ENCODE data around the gene CELF1.
A peak's percentile ranks its signal among the peaks of the same experiment; 100 is the strongest.

Gene CELF1

GRCh38 chr11:47552566-47553405, at the start of gene CELF1:
Gene CELF1, minus strand, starts transcription at chr11:47553132. Its CDS starts 53,609 bp downstream, at chr11:47499523.
- DNase-seq = peak; percentile 81 to 84

DNA sequence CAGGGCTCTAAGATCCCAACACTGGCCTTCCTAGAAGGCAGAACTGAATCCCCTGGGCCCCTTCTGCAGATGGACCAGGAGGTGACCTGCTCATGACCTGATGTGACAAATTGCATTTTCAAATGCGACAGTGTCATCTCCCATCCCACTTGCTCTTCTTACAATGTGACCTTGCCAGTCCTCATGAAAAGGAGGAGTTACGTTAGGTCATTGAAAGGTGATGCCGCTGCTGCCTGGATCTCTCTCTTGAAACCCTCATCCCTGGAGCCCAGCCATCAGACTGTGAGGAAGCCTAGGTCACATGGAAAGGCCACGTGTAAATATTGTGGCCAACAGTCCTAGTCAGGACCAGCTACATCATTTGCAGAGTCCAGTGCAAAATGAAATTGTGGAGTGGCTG, 47.0 kb upstream of the CELF1 start:
- DNase-seq = no peak

- no peak for DNase-seq
Measured at GRCh38 chr11:47595967-47596366, 43.0 kb upstream of the CELF1 start.

GRCh38 chr11:47595029-47595428, 42.1 kb upstream of the CELF1 start:
- no peak for DNase-seq

DNA sequence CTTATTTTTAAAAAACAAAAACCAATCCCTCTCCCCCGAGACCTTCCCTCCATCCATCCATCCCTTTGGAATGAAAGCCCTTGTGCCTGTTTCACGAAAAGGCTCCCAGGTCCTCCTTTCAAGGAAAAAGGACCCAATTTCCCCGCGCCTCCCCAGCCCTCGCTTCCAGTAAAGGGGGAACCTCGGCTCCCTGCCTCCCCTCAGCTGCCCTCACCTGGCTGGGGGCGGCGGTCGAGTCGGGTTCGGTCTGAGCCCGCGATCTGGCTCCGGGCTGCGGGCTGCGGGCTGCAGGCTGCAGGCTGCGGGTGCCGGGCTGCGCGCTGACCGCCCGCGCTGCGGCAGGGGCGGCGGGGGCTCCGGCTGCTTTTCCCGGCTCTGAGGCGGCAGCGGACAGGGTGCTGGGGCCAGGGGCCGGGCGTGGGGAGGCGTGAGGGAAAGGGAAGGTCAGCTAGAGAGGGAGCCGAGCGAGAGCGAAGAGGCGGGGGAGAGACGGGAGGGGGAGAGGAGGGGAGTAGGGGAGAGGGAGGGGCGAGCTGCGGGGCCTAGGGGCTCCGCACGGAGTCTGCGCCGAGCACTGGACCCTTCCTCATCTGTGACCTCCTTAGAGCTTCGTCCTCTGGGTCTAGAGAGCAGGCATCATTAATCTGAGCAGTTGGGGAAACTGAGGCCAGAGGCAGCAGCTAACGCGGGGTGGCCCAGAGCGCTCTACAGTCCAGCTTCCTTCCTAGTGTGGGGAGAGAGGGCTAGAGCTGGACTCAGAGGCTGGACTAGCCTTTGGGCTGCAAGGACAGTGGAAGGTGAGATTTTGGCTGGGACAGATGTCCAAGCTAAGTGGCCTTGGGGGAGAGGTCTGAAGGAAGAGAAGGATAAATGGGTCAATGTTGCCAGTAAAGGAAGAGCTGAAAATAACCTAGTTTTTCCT, 41.3 kb upstream of the CELF1 start, which contains the start of gene C1QTNF4:
Gene C1QTNF4, minus strand, starts transcription at position 478 of the 922 bp plus-strand sequence. CDS start 3,601 bp downstream, outside the sequence.
- DNase-seq = no peak

DNA sequence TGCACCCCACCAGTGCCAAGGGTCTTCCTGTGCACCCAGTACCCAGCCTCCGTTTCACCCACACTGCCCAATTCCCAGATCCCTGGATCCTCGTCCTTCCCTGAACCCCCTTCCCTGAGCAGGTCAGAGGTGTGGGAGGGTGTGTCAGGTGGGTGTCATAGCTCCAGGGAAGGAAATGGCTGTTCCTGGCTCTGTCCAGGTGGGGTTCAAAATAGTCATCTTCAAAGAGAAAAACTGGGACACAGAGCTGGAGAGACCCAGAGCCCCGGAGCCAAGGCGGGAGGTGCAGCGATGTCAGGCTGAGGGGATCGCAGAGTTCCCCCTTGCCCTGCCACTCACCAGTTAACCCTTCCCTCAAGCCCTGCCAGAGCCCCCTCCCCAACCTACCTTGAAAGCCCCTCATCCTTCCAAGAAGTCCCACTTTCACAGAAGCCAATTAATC, 40.6 kb upstream of the CELF1 start:
- DNase-seq = no peak

- DNase-seq = no peak
Measured at GRCh38 chr11:47592970-47593369, 40.0 kb upstream of the CELF1 start.

GRCh38 chr11:47592251-47592650, 39.3 kb upstream of the CELF1 start:
- DNase-seq = no peak

GRCh38 chr11:47591764-47592163, 38.8 kb upstream of the CELF1 start:
- no peak for DNase-seq

- DNase-seq = no peak
Measured at GRCh38 chr11:47589977-47590861, 37.3 kb upstream of the CELF1 start.

- DNase-seq = no peak
Measured at GRCh38 chr11:47589584-47589976, 36.6 kb upstream of the CELF1 start.

DNA sequence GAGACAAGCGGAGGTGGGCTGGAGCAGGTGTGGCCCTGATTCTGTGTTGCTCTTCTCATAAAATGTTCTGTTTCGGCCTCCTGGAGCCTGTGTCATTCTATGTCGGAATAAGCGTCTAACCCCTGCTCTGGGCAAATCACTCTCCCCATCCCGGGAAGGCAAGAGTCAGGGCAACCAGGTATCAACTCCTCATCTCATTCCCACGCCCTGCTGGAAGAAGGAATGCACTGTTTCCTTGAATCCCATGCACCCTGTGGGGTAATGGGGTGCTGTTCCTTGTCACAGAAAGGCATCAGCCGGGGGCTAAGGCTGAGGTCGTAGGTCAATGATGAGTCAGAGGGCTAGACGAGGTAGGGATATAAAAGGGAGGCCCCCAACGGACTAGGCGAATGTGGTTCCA, 36.2 kb upstream of the CELF1 start:
- no peak for DNase-seq

DNA sequence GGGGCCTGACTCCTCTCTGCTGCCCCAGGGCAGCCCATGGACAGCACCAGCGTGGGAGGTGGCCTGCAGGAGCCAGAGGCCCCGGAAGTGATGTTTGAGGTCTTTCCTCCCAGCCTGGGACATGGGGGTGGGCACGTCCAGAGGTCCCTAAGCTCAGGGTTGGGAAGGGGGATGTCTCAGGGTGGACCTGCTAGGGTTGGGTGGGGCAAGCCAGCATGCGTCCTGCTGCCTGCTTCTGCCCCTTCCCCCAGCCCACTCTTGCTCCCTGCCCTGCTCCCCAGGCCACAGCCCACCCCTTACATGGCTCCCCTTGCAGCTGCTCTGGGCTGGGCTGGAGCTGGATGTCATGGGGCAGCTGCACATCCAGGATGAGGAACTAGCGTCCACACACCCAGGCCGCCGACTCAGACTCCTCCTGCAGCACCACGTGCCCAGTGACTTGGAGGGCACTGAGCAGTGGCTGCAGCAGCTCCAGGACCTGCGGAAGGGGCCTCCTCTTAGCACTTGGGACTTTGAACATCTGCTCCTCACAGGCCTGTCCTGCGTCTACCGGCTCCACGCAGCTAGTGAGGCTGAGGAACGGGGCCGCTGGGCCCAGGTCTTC, 34.9 kb upstream of the CELF1 start:
- DNase-seq = peak in 1 of 2 experiments; percentile 23

GRCh38 chr11:47587039-47587716, 34.2 kb upstream of the CELF1 start:
- peak in 1 of 2 experiments; percentile 5 for DNase-seq

DNA sequence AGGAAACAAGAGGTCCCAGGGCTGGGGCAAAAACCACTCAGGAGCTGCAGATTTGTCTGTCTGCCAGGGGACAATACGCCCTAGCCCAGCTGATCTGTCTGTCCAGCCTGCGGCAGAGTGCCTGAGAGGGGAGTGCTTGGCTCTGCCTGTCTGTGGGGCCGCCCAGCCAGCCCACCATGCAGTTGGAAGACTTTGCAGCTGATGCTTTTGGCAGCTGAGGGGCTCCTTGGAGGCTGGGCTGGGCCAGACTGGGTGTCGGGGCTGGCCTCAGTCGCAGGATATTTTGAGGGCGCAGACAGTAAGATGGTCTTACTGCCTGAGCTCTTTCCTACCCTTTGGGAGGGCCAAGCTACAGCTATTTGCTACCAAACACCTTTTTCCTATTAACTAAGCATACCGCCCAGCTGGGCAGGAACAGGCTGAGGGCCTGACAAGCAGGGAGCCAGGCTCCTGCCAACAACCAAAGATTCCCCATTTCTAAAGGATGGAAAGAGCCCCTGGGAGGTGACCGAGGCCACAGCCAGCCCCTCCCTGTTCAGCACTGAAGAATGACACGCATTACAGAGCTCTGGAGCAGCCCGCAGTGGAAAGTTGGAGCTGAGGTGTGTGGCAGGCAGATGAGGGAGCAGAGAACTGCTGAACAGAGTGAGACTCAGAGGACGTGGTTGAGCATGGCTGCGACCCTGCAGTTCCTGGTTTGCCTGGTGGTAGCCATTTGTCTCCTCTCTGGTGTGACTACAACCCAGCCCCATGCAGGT, 33.3 kb upstream of the CELF1 start, which contains the start of gene FAM180B:
Gene FAM180B, plus strand, starts transcription at position 581 of the 758 bp plus-strand sequence. Its CDS starts 91 bp downstream, at position 672.
- DNase-seq = no peak

DNA sequence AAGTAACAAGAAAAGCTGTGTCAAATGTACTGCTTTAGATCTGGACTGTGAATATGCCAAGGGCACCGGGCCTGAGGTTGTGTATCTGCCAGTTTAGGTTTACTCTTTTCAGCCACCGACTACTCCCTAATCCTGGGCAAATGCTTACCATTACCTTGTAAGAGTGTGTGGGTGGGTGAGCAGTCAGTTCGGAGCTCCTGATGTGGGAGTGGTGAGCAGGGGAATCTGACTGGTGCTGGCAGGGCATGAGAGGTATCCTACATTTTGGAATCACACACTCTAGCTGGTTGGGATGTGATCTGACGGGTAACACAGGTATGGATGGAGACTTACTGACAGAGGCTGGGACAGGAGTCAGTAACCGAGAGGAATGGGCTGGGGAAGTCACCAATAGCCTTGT, 30.9 kb upstream of the CELF1 start:
- DNase-seq = no peak

- peak; percentile 69 to 73 for DNase-seq
Measured at GRCh38 chr11:47578524-47579494, 25.9 kb upstream of the CELF1 start, which contains the start of the genes KBTBD4 and NDUFS3. Gene KBTBD4, minus strand, starts transcription at chr11:47578970. Its CDS starts 19 bp downstream, at chr11:47578951. Gene NDUFS3, plus strand, starts transcription at chr11:47579074. Its CDS starts 18 bp downstream, at chr11:47579092.

- no peak for DNase-seq
Measured at GRCh38 chr11:47577460-47578041, 24.6 kb upstream of the CELF1 start.

- no peak for DNase-seq
Measured at GRCh38 chr11:47573321-47573720, 20.4 kb upstream of the CELF1 start.
